HepG2 (cell line): ENCODE measurements around the gene MTM1. TPM values are rescaled to one million over a fixed set of nuclear protein-coding genes. Genes with fewer than 3 reads are reported as not detected.

Source experiments
- PHF21A ChIP-seq: sonication (generic); formaldehyde crosslinking; IDR thresholded peaks from 2 replicates; pipeline ENCODE4 v1.5.0; 2020; ENCODE audit warnings: mild to moderate bottlenecking, missing genetic modification reagents
- RBFOX2 ChIP-seq: fragments of 200-400 bp; formaldehyde crosslinking; IDR thresholded peaks from 2 replicates; pipeline ENCODE4 v1.6.1; 2017; ENCODE audit warnings: low read depth, mild to moderate bottlenecking, low read length
- SP140L ChIP-seq: sonication (generic); formaldehyde crosslinking; IDR thresholded peaks from 2 replicates; pipeline ENCODE4 v1.4.0; 2020; ENCODE audit warnings: missing genetic modification reagents, borderline replicate concordance
- TIGD3 ChIP-seq: sonication (generic); formaldehyde crosslinking; IDR thresholded peaks from 2 replicates; pipeline ENCODE4 v1.5.1; 2020; ENCODE audit warnings: mild to moderate bottlenecking, missing genetic modification reagents, borderline replicate concordance
- ZNF333 ChIP-seq: sonication (generic); formaldehyde crosslinking; IDR thresholded peaks from 2 replicates; pipeline ENCODE4 v1.4.0; 2020; ENCODE audit warnings: mild to moderate bottlenecking, missing genetic modification reagents, borderline replicate concordance
- ZUFSP ChIP-seq: sonication (generic); formaldehyde crosslinking; IDR thresholded peaks from 2 replicates; pipeline ENCODE4 v1.9.0; 2021; ENCODE audit warnings: missing genetic modification reagents, mild to moderate bottlenecking, borderline replicate concordance
- polyA plus RNA-seq, 8 experiments: library from polyadenylated mRNA; depleted of rRNA in 3 of 8; stranded (reverse) in 7 of 8; unstranded in 1 of 8; fragments of >200 nt; fragmentation: Illumina TruSeq in 4 of 8; extraction: Trizol in 4 of 8; gene quantifications; 2 replicates each; pipeline versions ENCODE4 v1.2.1 to v1.2.3, GENCODE V29; 2011 to 2016; ENCODE audit warnings: low read depth in 4 of 8, missing spikeins in 1 of 8, mixed read lengths in 1 of 8; ENCODE audit not compliant: insufficient read depth in 1 of 8
- total RNA-seq, 5 experiments: library from RNA; depleted of rRNA; stranded (reverse); fragments of >200 nt; fragmentation: Illumina TruSeq; extraction: Trizol; gene quantifications; 2 replicates each; pipeline ENCODE4 v1.2.3, GENCODE V29; 2016; ENCODE audit warnings: low read depth in 1 of 5
- TF ChIP-seq, protein P1 (sequence below): IDR thresholded peaks from 2 replicates; pipeline ENCODE4 v1.6.1; 2016
- TF ChIP-seq, protein P2 (sequence below): sonication (generic); formaldehyde crosslinking; conservative IDR thresholded peaks from 2 replicates; pipeline ENCODE4 v1.4.0; 2020; ENCODE audit warnings: missing genetic modification reagents

Gene MTM1
- total and polyA plus RNA-seq, 2 of the 13 experiments (the other 11 are each of a cell fraction or from before 2014, with no cell fraction given), result 12.0 to 15.2 TPM

DNA sequence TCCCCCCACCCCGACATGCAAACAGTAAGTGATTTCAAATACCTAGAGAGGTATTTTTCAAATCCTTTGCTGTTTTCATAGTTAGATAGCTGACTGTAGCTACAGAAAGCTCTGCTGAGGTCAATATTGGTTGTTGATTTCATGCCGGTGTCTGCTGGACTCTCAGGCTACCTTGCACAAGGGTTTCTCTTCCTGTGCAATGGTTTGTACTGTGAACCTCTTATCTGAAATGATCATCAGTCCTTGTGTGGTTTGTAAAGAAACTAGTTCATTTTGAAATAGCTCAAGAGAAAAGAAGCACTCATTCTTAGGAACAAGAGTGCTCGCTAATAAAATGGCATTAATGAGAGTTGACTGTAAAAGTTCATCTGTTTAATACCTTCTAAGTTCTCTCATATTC lies 2.1 kb downstream of the MTM1 start (continued):
- TF ChIP-seq TIGD3 (CRISPR knock-in tag), result no peak
- no peak for TF ChIP-seq ZNF333 (CRISPR knock-in tag)
- TF ChIP-seq, protein P1, sequence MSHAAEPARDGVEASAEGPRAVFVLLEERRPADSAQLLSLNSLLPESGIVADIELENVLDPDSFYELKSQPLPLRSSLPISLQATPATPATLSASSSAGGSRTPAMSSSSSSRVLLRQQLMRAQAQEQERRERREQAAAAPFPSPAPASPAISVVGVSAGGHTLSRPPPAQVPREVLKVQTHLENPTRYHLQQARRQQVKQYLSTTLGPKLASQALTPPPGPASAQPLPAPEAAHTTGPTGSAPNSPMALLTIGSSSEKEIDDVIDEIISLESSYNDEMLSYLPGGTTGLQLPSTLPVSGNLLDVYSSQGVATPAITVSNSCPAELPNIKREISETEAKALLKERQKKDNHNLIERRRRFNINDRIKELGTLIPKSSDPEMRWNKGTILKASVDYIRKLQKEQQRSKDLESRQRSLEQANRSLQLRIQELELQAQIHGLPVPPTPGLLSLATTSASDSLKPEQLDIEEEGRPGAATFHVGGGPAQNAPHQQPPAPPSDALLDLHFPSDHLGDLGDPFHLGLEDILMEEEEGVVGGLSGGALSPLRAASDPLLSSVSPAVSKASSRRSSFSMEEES (CRISPR knock-in tag), result no peak; the same call in 1 of the 2 replicates
- no peak for TF ChIP-seq PHF21A (CRISPR knock-in tag)
- TF ChIP-seq SP140L (CRISPR knock-in tag), result no peak
- TF ChIP-seq, protein P2, sequence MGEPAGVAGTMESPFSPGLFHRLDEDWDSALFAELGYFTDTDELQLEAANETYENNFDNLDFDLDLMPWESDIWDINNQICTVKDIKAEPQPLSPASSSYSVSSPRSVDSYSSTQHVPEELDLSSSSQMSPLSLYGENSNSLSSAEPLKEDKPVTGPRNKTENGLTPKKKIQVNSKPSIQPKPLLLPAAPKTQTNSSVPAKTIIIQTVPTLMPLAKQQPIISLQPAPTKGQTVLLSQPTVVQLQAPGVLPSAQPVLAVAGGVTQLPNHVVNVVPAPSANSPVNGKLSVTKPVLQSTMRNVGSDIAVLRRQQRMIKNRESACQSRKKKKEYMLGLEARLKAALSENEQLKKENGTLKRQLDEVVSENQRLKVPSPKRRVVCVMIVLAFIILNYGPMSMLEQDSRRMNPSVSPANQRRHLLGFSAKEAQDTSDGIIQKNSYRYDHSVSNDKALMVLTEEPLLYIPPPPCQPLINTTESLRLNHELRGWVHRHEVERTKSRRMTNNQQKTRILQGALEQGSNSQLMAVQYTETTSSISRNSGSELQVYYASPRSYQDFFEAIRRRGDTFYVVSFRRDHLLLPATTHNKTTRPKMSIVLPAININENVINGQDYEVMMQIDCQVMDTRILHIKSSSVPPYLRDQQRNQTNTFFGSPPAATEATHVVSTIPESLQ (CRISPR knock-in tag), result no peak
- no peak for TF ChIP-seq ZUFSP
- TF ChIP-seq RBFOX2, result no peak
